GM12864 (cell line): ENCODE data around the gene SLC4A8.

Experiments
- DNase-seq: peaks from one replicate; pipeline ENCODE4 v3.0.0-alpha.2; 2011; ENCODE audit warnings: low read depth
- H3K4me3 ChIP-seq: 2 replicates; pipeline ENCODE4 v1.5.1; 2011; ENCODE audit warnings: mild to moderate bottlenecking, low read depth, low read length, control low read depth
- CTCF ChIP-seq: IDR thresholded peaks from 2 replicates; pipeline ENCODE4 v1.5.1; 2011; ENCODE audit warnings: low read depth, mild to moderate bottlenecking, moderate library complexity, low read length, control low read depth, inconsistent platforms; ENCODE audit errors: missing control alignments

Gene SLC4A8

DNA sequence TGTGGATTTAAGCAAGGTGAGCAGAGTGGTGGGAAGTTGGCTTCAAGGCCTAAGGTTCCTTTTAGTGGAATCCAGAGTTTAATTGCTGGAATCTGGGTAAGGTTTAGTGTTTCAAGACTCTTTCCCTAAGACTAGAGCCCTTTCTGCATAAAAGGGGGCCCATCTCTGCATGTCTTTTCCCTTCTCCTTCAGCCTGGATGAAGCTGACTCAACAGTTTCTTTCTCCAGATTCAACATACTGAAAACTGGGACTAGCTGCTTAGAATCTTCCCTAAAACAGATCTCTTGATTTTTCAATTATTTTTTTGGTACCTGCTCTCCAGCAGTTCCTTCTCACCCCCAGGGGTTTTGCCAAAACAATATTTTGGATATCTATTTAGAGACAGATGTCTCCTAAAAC, 34.0 kb downstream of the SLC4A8 start:
- no peak for DNase-seq
- no peak for TF ChIP-seq CTCF
- H3K4me3 ChIP-seq = no peak overlapping the region

DNA sequence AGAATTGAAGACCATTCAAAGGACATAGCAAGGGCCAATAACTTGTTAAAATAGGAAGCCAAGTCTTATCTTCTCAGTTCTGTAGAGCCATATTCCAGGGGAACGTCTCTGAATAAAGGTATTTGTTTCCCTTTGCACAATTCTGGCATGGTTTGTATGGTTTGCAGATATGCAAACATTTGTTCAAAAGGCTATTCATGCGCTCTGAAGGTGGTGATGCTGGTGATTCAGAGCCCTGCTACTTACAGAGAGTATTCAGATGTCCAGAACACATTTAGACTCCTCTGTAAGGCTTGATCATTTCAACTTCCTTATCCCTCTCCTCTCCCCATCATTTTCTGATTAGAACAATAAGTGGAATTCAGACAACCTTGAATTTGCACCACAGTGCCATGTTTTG, 35.9 kb downstream of the SLC4A8 start:
- TF ChIP-seq CTCF = no peak
- no peak for DNase-seq
- no peak overlapping the region for H3K4me3 ChIP-seq

DNA sequence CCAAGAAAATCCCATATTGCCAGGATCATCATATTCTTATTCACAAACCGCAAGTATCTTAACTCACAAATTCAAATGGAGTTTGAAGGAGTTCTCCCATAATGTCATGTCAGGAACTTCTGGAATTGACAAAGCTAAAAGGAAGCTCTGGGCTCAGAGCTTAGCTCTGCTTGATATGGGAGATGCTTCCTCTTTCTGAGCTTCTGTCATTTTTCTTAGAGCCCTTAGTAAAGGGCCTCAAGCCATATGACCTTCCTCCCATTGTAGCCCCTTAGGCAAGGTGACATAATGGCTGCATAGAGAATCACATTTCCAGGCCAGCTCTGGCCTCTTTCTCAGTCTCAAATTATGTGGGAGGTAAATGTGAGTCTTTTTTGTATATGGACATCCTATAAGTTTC, 40.9 kb downstream of the SLC4A8 start:
- H3K4me3 ChIP-seq = no peak overlapping the region
- DNase-seq = no peak
- TF ChIP-seq CTCF = no peak

GRCh38 chr12:51470116-51470515, 45.5 kb downstream of the SLC4A8 start:
- TF ChIP-seq CTCF = no peak
- DNase-seq = no peak
- no peak overlapping the region for H3K4me3 ChIP-seq

DNA sequence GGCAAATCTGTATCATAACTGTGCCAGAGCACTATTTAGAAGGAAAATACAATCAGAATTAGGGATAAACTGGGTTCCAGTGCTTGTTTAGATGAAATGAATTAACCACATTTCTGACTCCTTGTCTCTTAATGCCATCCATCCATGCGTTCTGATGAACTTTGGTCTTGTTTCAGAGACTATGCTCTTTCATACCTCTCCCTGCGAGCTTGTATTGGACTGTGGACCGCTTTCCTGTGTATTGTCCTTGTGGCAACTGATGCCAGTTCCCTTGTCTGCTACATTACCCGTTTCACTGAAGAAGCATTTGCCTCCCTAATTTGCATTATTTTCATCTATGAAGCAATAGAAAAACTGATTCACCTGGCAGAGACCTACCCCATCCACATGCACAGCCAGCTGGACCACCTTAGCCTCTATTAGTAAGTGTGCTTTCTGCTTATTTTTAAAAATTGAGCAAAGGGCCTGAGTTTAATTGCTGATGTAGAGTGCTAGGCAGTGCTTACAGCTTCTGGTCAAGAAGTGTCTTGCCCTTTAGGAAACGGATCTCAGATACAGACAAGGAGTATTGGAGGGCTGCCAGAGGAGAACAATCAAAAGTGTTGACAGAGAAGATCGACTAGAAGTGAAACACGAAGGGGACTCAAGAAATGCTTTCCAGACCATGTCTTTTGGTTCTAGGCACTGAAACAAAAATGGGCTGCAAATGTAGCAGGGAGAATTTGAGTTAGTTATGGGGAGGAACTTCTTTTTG, 46.7 kb downstream of the SLC4A8 start:
- no peak for DNase-seq
- no peak for TF ChIP-seq CTCF
- no peak overlapping the region for H3K4me3 ChIP-seq

DNA sequence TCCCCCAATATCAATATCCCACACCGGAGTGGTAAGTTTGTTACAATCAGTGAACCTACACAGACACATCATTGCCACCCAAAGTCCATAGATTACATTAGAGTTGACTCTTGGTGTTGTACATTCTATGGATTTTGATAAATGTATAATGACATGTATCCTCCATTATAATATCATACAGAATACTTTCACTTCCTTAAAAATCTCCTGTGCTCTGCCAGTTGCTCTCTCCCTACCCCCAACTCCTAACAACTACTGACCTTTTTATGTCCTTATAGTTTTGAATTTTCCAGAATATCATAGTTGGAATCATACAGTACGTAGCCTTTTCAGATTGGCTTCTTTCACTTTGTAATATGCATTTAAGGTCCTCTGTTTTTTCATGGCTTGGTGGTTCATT, 48.4 kb downstream of the SLC4A8 start:
- no peak for DNase-seq
- H3K4me3 ChIP-seq = no peak overlapping the region
- no peak for TF ChIP-seq CTCF

DNA sequence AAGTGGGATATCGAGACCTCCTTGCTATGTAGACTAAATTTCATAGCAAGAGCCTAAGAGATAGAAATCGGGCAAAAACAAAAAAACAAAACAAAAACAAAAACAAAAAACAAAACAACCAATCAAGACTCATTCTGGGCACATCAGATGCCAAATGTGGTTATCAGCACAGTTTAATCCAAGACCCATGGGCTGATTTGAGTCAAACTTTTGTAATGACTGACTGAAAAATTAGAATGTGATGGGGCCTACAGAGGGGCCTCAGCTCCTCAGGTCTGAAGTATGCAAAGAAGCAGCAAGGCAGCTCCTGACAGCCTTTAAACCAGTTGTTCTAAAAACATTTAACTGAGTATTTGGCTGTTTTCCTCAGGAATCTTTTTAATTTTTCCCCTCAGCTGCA, 49.3 kb downstream of the SLC4A8 start:
- DNase-seq = no peak
- TF ChIP-seq CTCF = no peak
- no peak overlapping the region for H3K4me3 ChIP-seq
